ENCODE measurements around the gene PLCXD3.
"Not testable (repeated sequence)": the region's sequence is repeated elsewhere in the genome, so short reads cannot be mapped to it uniquely, and the experiment has no call there.

PLCXD3 gene

GRCh38 chr5:41493490-41494126 lies 16.8 kb downstream of the PLCXD3 start:
- not testable (repeated sequence) for DNase-seq (ENCODE audit: low read depth)

DNA sequence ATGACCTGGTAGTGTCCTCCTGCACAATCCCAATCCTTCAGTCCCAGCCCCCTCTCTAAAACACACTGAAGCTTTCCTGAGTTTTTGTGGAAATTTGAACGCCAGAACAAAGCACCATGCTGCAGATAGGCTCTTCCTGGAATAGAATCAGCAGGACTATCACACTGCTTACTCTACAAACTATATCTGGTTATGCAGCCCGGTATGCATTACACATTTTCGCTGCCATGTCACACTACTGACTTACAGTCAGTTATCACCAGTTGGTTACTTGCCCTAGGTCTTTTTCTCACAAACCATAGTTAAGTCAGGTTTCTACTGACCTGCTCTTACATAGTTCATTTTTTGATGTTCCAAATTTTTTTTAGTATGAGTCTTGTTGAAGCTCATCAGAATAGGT lies 24.9 kb downstream of the PLCXD3 start:
- no peak for DNase-seq (ENCODE audit: low read depth)

DNA sequence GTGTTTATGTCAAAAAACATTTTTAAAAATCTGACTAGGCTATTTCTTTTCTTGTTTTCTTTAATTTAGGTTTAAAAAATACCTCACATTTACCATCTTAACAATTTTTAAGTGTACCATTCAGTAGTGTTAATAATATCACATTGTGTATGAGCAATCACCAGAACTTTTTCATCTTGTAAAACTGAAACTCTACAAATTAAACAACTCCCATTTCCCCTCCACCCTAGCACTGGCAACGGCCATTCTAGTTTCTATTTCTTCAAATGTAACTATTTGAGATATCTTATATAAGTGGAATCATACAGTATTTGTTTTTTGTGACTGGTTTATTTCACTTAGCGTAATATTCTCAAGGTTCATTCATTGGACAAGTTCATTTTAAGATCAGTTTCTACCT lies 27.7 kb downstream of the PLCXD3 start:
- DNase-seq (ENCODE audit: low read depth) = no peak

- no peak for DNase-seq (ENCODE audit: low read depth)
These were observed 28.2 kb downstream of the PLCXD3 start for GRCh38 chr5:41482173-41482572.

GRCh38 chr5:41471571-41472208 lies 38.7 kb downstream of the PLCXD3 start:
- DNase-seq (ENCODE audit: low read depth) = not testable (repeated sequence)

- no peak for DNase-seq (ENCODE audit: low read depth)
These were observed 44.8 kb downstream of the PLCXD3 start for GRCh38 chr5:41465493-41466171.

- no peak for DNase-seq (ENCODE audit: low read depth)
These were observed 50.8 kb downstream of the PLCXD3 start for GRCh38 chr5:41459557-41459956.

- DNase-seq (ENCODE audit: low read depth) = no peak
These were observed 53.3 kb downstream of the PLCXD3 start for GRCh38 chr5:41457094-41457493.

GRCh38 chr5:41452506-41452905 lies 57.9 kb downstream of the PLCXD3 start:
- DNase-seq (ENCODE audit: low read depth) = no peak

DNA sequence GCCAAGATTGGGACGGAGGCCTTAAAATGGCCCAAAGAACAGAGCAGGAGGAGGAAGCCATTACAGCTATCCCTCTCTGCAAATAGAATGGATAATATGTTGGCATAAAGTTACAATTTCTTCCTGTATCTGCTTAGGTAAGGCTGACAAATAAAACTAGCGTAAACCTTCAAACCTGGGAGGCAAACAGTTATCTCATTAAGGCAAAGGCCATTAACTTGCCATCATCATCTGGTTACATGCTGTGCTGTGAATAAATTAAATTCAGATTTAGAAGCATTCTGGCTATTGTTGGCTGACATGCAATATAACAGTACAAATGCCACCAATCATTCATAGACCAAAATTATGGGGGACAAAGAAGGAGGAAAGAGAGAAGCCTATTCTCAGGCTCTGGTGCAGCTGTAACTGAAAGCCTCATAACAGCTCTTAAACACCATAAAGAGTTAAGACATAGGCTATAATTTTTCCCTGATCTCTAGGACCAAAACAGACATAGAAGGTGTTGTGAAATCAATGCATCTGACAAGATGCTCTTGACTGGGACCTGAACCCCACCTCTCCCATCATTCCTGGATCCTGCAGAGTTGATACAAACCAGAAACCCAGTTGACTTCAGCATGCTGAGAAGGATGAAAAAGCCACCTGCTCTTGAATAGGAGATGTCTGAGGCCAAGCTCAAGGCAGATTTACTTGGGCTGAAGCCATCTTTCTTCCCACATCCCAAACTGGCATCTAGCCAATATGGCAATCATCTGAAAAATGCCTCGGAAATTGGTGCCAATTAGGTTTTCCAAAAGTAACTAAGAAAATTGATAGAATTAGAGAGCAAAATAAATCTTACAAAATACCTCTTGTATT lies 62.5 kb downstream of the PLCXD3 start:
- DNase-seq (ENCODE audit: low read depth) = no peak

- DNase-seq (ENCODE audit: low read depth) = no peak
These were observed 64.4 kb downstream of the PLCXD3 start for GRCh38 chr5:41445937-41446563.

DNA sequence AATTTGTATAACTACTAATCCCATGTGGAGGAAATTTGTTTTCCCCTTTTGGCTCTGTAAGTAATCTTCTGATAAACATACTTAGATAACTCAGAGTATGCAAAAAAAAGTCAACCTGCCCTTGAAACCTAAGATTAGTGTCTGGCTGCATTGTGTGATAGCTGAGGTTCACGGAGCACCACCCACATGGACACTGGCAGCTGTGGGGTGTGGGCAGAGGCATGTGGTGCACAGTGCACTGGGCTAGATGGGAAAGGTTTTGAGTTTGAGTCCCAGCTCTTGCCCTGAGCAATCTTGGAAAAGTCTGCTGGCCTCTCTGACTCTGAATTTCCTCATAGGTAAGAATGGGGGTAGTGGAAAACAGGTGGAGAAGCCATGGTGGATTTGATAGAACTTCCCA lies 75.1 kb downstream of the PLCXD3 start:
- no peak for DNase-seq (ENCODE audit: low read depth)

DNA sequence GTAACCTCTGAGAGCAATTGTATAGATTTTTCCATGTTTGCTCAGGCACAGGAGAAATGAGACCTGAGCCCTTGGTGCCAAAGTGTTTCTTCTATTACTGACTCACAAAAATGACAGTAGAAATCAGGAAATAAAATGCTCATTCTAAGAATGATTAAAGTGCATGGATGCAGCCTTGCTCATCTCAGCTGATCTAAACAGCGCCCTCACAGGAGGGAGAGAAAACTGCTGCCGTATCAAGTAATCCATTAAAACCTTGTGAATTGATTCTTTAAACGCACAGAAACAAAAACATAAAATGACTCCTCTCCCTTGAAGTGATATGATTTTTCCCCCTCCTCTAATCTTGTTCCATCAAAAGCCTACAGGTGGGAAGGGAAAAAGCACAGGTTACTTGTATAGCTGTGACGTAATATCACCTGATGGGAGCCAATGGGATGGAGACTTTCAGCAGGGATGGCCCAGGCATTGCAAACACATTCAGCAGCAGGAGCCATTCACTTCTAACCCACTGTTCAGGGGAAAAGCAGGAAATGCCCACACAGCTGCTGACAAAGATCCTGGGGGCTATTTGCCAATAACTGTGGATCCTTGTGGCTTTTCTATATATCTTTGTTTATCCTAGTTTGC lies 76.7 kb downstream of the PLCXD3 start:
- no peak for DNase-seq (ENCODE audit: low read depth)

GRCh38 chr5:41432481-41433253 lies 77.7 kb downstream of the PLCXD3 start:
- DNase-seq (ENCODE audit: low read depth) = no peak

DNA sequence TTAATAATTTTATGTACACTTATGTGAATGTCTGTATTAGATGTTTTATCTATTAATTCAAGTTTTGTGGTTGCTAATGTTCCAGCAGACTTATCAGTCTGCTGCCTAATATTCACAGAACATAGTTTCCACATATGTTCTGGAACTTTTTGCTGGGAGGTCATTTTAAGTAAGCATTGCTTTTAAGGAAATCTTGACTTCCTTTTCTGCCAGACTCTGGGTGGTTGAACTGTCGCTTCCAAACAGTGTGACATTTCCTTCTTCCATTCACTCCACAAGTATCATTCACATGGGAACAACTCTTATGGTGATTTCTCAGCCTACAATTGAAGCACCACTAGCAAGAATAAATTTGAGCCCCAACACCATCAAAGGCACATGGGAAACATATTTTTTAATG lies 82.9 kb downstream of the PLCXD3 start:
- DNase-seq (ENCODE audit: low read depth) = no peak

- DNase-seq (ENCODE audit: low read depth) = no peak
These were observed 84.7 kb downstream of the PLCXD3 start for GRCh38 chr5:41425736-41426135.

DNA sequence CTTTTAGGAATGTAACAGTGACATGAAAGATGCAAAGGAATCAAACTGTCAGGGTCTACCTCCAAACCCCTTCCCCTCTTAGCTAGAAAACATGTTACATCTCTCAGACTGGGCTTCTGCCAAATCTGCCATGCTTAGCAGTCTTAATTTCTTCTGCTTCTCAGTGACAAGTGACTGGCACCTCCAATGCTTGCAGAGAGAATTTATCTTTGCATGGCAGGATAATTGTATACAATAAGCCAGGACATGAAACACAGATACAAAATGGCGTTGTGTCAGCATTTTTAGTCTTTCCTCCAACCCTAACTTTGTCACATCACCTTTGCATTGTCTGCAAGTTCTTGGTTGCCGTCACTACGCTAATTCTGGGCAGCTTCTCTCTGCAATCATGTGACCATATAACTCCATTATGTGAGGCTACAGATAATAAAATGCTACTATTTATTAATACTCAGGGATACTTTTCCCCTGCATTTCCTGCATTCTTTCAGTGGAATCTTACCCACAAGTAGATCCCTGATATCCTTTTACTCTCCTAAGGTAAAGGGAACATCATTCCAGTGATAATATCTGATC lies 89.8 kb downstream of the PLCXD3 start:
- DNase-seq (ENCODE audit: low read depth) = no peak

DNA sequence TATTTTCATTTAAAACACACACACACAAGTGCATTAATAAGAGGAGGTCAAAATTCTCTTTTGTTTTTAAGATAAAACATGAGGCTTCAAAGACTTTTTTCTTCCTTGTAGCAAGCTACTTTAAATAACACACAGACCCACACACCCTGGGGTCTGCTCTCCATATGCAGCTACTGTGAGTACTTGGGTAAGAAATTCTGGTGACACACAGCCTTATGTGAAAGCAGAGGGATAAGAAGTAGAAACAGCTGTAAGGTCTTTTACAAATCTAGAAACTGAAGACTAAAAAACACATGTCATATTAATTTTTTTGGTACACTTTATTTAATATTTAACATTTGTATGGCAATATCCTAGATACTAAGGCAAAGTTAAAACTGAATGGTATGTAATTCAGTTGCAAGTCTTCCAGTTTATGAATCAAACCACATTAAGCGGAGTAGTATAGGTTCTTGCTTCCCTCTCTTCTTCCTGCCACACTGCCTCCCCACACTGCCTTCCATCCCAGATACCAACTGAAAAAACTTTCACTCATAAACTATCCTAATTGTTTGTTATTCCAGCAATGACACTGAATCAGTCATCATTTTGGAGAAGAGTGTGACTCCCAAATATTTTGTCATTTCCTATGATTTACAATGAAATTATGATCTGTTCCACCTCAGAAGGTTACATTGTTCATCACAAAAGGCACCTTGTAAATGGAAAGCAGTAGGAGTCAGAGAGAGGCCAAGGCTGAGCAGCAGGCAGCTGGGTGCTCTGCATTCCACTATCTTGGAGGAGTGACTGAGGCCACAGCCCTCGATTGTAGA lies 92.0 kb downstream of the PLCXD3 start:
- DNase-seq (ENCODE audit: low read depth) = no peak

GRCh38 chr5:41416336-41416735 lies 94.1 kb downstream of the PLCXD3 start:
- DNase-seq (ENCODE audit: low read depth) = no peak
